GM19025 (cell line): Measurements from ENCODE around the gene EHMT1.
"Not testable (repeated sequence)": the region's sequence is repeated elsewhere in the genome, so short reads cannot be mapped to it uniquely, and the experiment has no call there.

ENCODE experiments used
- ATAC-seq: cut with Tn5 transposase; IDR thresholded peaks from one replicate; pipeline ENCODE4 v1.9.1; 2021; ENCODE audit warnings: mild to moderate bottlenecking, low read depth, moderate library complexity; ENCODE audit not compliant: unreplicated experiment

Gene EHMT1

DNA sequence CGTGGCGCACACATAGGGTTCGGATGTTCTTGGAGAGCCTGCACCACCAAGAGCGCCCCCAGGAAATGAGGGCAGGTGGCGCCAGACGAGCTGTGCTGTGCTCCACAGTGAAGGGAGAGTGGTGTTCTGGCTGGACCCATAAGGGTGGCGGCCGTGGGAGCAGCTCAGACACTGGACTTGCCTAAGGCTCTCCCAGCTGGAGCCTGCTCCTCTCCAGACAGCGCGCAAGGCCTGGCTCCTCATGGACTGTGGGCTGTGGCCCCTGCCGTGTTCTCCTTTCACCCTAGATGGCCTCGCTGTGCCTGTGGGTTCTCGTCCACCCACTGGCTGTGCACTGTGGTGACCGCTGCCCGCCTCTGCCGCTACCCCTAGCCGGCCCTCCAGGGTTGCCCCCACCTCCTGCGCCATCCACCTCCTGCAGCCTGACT lies 92.9 kb downstream of the EHMT1 start:
- ATAC-seq: no peak

DNA sequence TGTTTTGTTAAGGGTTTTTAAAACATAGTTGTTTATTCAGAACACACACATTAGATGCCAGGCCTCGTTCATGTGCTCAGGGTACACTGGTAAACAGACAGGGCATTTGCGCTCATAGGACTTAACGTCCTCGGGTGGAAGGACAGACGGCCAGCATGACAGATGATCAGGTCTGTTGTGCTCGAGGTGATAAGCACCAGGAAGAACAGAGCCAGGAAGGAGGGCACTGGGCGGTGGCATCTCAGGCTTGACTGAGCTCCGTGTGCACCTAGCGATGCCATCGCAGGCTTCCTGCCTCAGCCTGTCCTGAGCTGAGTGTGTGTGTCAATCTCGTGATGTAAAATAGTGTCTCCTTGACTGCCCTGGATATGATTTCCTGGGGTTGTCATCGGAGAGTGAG lies 96.5 kb downstream of the EHMT1 start:
- no peak for ATAC-seq

DNA sequence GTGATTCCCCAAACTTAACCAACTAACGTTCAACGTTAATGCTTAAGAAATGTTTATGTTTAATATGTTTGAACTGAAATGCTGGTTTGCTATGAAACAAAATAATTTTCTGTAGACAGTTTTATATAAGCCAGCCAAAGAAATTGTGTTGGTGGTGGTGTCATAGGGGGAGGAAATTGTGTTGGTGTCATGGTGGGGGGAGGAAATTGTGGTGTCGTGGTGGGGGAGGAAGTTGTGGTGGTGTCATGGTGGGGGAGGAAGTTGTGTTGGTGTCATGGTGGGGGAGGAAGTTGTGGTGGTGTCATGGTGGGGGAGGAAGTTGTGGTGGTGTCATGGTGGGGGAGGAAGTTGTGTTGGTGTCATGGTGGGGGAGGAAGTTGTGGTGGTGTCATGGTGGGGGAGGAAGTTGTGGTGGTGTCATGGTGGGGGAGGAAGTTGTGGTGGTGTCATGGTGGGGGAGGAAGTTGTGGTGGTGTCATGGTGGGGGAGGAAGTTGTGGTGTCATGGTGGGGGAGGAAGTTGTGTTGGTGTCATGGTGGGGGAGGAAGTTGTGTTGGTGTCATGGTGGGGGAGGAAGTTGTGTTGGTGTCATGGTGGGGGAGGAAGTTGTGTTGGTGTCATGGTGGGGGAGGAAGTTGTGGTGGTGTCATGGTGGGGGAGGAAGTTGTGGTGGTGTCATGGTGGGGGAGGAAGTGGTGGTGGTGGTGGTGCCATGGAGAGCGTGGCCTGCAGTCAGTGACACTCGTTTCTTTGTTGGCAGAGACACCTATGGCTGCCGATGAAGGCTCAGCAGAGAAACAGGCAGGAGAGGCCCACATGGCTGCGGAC lies 97.3 kb downstream of the EHMT1 start:
- ATAC-seq: not testable (repeated sequence)

DNA sequence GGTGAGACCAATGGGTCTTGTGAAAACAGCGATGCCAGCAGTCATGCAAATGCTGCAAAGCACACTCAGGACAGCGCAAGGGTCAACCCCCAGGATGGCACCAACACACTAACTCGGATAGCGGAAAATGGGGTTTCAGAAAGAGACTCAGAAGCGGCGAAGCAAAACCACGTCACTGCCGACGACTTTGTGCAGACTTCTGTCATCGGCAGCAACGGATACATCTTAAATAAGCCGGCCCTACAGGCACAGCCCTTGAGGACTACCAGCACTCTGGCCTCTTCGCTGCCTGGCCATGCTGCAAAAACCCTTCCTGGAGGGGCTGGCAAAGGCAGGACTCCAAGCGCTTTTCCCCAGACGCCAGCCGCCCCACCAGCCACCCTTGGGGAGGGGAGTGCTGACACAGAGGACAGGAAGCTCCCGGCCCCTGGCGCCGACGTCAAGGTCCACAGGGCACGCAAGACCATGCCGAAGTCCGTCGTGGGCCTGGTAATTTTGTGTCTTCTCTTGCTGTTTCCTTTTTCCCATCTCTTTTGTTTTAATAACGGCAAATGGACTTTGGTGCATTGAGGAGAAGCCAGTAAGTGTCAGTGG lies 98.0 kb downstream of the EHMT1 start:
- ATAC-seq: no peak

DNA sequence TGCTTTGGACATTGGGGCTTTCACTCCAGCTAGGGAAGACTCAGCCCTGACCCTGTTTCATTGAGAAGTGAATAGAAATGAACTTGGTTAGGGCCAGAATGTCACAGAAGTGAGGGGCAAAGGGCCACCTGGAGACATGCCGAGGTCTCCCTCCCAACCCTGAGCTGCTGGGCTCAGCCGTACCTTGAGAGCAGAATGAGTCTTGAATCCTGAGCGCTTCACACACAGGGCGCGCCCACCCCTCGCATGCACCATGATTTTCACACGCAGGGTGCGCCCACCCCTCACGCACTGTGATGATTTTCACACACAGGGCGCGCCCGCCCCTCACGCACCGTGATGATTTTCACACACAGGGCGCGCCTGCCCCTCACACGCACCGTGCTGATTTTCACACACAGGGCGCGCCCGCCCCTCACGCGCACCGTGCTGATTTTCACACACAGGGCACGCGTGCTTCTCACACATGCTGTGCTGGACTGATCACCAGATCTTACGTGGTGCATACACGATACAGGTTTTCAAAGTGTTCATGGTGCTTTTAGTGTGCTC lies 99.0 kb downstream of the EHMT1 start:
- no peak for ATAC-seq

DNA sequence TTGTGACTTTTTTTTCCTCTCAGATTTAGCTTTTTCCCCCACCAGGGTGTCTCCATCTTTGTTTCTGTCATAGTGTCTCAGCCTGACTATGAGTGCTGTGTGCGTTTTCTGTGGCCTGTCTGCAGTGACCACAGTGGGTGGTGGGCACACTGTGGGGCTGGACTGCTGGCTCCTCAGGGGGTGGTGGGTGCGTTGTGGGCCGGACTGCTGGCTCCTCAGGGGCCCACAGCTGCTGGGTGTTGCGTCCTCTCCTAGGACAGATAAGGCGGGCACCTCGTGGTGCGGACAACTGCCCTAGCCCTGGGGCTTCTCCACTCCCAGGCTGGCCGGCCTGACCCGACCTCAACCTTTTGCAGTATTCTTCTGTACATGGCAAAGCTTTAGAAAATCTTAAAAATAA lies 100.4 kb downstream of the EHMT1 start:
- ATAC-seq: no peak

DNA sequence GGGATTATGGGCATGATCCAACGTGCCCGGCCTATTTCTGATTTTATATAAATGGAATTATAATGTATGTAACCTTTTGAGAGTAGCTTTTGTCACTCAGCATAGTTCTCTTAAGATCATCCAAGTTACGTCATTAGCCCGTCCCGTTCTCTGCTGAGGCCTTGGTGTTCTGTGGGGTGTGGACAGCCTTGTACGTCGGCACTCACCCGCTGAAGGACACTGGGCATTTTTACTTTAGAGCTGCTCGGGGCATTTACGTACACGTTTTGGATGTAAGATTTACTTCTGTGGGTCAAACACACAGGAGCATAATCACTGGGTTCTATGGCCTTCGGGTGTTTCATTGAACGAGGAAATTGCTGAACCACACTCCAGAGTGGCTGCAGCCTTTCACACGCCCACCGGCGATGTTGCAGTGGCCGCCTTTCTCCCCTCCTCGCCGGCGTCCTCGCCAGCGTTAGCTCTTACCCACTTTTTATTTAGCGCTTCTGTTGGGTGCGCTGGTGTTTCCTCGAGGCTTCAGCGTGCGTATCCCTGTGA lies 101.8 kb downstream of the EHMT1 start:
- no peak for ATAC-seq

DNA sequence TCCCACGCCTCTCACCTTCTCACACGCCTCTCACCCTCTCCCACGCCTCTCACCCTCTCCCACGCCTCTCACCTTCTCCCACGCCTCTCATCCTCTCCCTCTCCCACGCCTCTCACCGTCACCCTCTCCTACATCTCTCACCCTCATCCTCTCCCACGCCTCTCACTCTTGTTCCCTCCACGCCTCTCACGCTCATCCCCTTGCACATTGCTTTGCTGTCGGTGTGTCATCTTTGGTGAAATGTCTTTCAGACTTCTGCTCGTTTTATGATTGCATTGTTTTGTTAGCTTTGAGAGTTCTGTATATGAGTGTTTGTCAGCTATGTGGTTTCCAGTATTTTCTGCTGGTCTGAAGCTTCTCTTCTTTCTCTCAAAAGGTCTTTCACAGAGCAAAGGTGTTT lies 102.7 kb downstream of the EHMT1 start:
- no peak for ATAC-seq

DNA sequence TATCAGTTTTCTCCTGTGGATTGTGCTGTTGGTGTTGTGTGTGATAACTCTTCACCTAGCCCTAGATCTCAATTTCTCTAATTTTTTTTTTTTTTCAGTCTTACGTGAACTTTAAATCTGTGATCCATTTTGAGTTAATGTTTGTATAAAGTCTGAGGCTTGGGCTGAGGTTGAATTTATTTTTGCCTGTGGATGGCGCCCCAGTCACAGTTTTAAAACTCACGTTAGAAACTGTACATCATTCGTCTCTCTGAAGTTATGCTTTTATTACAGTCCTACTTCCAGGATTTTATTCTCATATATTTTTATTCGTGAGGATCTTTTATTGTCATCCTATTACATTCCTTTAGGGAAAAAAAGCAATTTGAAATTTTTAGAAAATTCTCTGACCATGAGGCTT lies 103.1 kb downstream of the EHMT1 start:
- ATAC-seq: no peak

DNA sequence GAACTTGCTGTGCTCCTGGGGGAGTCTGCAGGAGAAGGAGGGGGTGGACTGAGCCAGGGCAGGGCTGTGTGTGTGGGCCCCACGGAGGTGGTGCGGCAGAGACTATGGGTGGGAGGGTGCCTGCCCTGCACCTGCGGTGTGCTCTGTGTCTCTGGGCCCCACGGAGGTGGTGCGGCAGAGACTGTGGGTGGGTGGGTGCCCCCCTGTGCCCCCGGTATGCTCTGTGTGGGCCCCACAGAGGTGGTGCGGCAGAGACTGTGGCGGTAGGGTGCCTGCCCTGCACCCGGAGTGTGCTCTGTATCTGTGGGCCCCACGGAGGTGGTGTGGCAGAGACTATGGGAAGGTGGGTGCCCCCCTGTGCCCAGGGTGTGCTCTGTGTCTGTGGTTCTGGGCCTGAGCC lies 103.7 kb downstream of the EHMT1 start:
- no peak for ATAC-seq

DNA sequence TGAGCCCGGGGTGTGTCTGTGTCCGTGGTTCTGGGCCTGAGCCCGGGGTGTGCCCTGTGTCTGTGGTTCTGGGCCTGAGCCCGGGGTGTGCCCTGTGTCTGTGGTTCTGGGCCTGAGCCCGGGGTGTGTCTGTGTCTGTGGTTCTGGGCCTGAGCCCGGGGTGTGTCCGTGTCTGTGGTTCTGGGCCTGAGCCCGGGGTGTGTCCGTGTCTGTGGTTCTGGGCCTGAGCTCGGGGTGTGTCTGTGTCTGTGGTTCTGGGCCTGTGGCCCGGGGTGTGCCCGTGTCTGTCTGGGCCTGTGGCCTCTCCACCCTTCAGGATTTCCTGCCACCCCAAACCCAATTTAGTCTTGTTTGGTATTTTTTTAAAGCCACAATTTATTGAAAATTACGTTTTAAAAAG lies 104.6 kb downstream of the EHMT1 start:
- ATAC-seq: not testable (repeated sequence)

DNA sequence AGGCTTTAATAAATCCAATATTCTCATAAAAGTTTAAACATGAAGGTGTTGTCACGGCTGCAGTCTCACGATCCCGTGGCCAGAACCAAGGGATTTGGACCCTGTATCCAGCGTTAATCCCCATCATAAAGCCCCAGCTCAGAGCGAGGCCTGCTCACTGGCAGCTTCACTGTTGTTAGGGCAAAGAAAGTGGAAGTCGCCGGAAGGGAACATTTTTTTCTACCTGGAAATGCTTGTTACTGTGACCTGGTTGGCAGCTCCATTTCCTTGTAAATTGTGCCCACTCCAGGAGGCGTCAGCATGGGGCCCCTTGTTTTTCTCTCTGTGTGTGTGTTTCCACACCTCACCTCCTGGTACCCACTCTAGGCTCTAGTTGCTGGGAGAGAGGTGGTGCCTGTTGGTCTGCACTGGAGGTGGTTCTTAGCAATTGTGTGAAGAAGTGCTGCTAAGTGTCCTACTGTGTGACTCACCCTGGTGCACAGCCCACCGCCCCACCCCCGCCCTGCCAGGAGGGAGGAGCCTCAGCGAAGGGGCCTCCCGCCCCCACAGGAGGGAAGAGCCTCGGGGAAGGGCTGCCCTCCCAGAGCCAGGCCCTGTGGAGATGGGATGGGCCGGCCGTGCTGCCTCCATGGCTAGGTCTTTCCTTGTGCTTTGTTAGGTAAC lies 105.1 kb downstream of the EHMT1 start:
- no peak for ATAC-seq

DNA sequence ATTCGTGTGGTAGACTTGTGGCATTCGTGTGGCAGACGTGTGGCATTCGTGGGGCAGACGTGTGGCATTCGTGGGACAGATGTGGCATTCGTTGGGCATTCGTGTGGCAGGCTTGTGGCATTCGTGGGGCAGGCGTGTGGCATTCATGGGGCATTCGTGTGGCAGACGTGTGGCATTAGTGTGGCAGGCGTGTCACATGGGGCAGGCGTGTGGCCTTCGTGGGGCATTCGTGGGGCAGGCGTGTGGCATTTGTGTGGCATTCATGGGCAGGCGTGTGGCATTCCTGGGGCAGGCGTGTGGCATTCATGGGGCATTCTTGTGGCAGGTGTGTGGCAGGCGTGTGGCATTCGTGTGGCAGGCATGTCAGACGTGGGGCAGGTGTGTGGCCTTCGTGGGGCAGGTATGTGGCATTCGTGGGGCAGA lies 106.0 kb downstream of the EHMT1 start:
- no peak for ATAC-seq

DNA sequence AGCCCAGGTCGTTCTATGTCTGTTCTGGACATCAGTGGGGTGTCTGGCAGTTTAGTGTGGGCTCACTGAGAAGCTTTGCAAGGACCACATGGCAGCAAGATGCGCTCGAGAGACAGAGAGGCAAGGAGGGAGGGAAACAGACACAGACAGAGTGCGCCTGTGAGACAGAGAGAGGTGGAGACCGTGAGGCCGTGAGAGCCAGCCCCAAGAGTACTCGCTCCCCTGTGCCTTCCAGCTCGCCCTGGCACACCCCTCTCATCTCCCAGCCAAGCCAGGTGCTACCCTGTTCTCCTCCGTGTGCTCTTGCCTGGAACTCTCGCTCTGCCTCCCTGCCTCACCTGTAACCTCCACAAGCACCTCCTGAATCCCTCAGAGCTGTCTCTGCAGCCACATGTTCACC lies 106.8 kb downstream of the EHMT1 start:
- ATAC-seq: no peak

DNA sequence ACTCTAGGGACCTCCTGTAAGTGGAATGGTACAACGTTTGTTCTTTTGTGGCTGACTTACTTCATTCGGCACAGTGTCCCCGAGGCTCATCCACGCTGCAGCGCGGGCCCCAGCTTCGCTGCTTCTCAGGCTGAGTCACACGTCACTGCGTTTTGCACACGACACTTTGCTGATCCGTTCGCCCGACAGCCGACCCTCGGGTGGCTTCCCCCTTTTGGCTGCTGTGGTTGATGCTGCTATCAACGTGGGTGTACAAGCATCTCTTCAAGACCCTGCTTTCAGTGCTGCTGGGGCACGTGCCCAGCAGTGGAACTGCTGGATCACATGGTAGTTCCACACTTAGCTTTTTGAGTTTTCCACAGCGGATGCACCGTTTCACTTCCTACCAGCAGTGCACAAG lies 107.5 kb downstream of the EHMT1 start:
- ATAC-seq: not testable (repeated sequence)

DNA sequence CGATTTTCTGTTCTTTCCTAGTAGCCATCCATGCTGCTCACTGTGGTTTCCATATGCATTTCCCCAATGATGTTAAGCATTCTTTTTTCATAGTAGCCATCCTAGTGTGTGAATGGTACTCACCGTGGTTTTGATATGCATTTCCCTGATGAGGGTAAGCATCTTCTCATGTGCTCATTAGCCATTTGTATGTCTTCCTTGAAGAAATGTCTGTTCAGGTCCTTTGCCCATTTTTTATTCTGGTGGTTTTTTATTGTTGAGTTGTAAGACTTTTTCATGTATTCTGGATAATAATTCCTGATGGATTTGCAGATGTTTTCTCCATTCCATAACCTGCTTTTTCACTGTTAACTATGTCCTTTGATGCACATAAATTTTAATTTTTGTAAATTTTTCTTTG lies 108.0 kb downstream of the EHMT1 start:
- ATAC-seq: no peak

DNA sequence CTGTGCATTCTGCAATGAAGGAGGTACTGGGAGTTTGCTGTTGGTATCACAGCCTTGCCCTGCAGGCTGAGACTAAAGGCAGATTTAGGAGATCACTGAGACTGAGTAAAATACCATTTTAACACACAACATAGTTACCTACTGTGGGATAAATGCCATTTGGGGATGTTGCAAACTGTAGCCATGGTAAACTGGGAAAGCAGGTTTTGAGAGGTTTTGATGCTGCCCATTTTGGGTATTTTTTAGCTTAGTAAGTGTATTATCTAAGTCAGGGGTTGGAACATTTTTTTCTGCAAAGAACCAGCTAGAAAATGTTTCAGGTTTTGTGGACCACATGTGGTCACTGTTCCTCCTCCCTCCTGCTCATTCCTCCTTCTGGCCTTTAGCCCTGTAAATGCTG lies 108.9 kb downstream of the EHMT1 start:
- no peak for ATAC-seq

DNA sequence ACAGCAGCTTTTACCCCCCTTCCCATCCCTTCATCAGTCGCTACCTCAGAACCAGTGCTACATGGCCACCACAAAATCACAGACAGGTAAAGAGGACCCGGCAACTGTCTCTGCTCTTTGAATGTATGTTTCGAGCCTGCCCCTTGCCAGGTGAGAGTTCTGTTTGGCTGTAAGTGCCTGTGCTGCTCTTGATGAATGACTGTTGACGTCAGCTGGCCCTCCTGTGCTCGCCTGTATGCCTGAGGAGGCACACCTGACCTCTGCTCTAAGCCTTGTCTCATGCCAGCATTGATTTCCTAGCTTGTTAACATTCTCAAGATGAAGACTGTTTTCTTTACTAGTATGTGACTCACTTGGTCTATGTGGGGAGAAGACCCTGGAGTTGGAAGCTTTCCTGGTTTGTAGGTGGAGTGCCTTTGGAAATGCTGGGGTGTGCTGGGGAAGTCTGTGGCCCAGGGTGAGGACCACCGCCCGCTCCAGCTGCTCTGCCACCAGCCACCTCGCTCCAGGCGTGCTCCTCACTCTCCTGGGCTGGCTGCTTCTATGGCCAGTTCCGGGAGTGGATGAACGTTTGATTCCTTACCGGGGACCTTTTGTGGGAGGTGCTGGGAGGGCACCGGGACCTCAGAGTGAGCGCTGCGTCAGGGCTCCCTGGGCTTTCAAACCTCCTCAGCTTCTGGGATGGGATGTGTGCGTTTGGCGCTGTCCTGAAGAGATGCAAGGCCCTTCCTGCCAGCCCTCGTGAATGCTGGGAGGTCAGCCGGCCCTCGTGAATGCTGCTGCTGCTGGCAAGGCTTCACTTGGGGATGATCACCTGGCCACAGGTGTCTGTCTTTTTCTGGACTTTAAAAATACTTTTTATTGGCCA lies 109.9 kb downstream of the EHMT1 start:
- ATAC-seq: no peak

DNA sequence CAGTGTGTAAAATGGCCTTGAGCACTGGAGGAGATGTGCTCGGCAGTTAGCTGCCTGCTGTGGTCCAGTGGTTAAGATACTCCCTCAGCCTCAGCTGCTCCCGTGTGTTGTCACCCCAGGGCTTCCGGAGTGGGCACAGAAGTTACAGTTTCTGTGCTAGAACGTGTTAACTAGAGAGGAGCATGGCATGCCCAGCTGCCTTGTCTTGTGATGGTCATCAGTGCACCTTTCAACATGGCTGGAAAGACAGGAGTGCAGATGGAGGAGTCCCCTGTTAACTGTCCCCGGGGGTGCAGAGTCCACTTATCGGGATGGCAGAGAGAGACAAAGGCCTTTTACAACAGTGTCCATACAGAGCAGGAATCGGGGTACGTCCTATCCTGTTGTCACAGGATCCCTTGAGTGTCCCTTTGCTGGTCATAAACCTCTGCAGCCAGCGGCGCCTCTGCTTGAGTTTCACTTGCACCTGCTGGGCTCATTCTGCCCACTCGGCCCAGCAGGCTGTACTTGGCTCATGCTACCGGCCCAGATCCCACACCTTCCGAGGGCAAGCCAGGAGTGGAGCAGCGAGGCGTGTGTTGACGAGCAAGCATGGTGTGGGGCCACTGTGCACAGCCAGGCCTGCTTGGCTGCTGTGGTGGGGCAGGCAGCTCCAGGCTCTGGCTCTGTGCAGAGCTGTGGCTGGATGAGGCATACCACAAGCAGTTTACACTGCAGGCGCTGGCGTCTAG lies 112.6 kb downstream of the EHMT1 start:
- ATAC-seq: no peak
